Measurements from ENCODE around the gene PCDHGA2.
"Not testable (repeated sequence)": the region's sequence is repeated elsewhere in the genome, so short reads cannot be mapped to it uniquely, and the experiment has no call there.

- not testable (repeated sequence) for TF ChIP-seq ZNF274 (IDR thresholded peaks at IDR 0.05; ENCODE audit: low read depth, low read length); YY1 (IDR thresholded peaks at IDR 0.05; ENCODE audit: insufficient read depth, insufficient read length); SUZ12 (IDR thresholded peaks at IDR 0.05; ENCODE audit: extremely low read depth, insufficient read depth, insufficient read length)
Observed at GRCh38 chr5:141387557-141388311, 49.2 kb downstream of the PCDHGA2 start, which contains the start of gene PCDHGB4.

All from NT2/D1 (cell line).